IMR-90 (cell line): Measurements from ENCODE around the gene SGSM2. TPM values are rescaled to one million over a fixed set of nuclear protein-coding genes. Genes with fewer than 3 reads are reported as not detected.

Experiments
- ATAC-seq: fragments of 200-7000 bp; cut with Tn5 transposase; 2 replicates; pipeline ENCODE4 v1.9.1; 2020; ENCODE audit warnings: low read depth, mild to moderate bottlenecking, moderate library complexity
- BruUV-seq: library from RNA; stranded (reverse); fragments of 400-500 nt; replicated peaks from 2 replicates; lab custom pipeline; 2021; lab: Mats Ljungman, UMichigan
- CTCF ChIA-PET: fragments of 300-600 bp; formaldehyde crosslinking; extraction: SDS; loops from one replicate; lab custom pipeline; 2021; ENCODE audit warnings: antibody characterized with exemption; lab: Yijun Ruan, JAX
- POLR2A ChIA-PET: fragments of 300-600 bp; sonication (Branson Sonifier 250); formaldehyde crosslinking; loops from one replicate; lab custom pipeline; 2022; ENCODE audit warnings: antibody characterized with exemption; ENCODE audit not compliant: unreplicated experiment; lab: Charles Lee
- DNase-seq: peaks from one replicate; pipeline ENCODE4 v3.0.0; 2013
- H2AFZ ChIP-seq: replicated peaks from 2 replicates; pipeline ENCODE3; 2013; ENCODE audit warnings: low read length, mild to moderate bottlenecking; ENCODE audit not compliant: poor library complexity
- H2AK5ac ChIP-seq: 2 replicates; pipeline ENCODE4 v1.6.1; 2013; ENCODE audit warnings: low read depth, low read length, inconsistent platforms
- H2AK9ac ChIP-seq: replicated peaks from 2 replicates; pipeline ENCODE3; 2013; ENCODE audit warnings: mild to moderate bottlenecking, low read depth, low read length, moderate library complexity; ENCODE audit not compliant: poor library complexity
- H2BK120ac ChIP-seq: 2 replicates; pipeline ENCODE4 v1.6.1; 2013; ENCODE audit warnings: low read depth, low read length, inconsistent platforms
- H2BK15ac ChIP-seq: 3 replicates; pipeline ENCODE4 v1.6.1; 2013; ENCODE audit warnings: low read depth, low read length, inconsistent platforms
- H2BK20ac ChIP-seq: 2 replicates; pipeline ENCODE4 v1.6.1; 2013; ENCODE audit warnings: low read depth, mild to moderate bottlenecking, inconsistent platforms, low read length, moderate library complexity
- H2BK5ac ChIP-seq: 2 replicates; pipeline ENCODE4 v1.6.1; 2013; ENCODE audit warnings: mild to moderate bottlenecking, low read depth, low read length, inconsistent platforms; ENCODE audit not compliant: poor library complexity, severe bottlenecking
- H3K14ac ChIP-seq: replicated peaks from 2 replicates; pipeline ENCODE4 v1.6.1; 2013; ENCODE audit warnings: low read depth, low read length, inconsistent platforms
- H3K18ac ChIP-seq: 2 replicates; pipeline ENCODE4 v1.6.1; 2013; ENCODE audit warnings: low read depth, low read length, control low read depth
- H3K23ac ChIP-seq: 2 replicates; pipeline ENCODE4 v1.6.1; 2013; ENCODE audit warnings: low read depth, low read length, inconsistent platforms
- H3K27ac ChIP-seq: 2 replicates; pipeline ENCODE4 v1.5.1; 2013; ENCODE audit warnings: mild to moderate bottlenecking, control low read depth, low read length; ENCODE audit not compliant: insufficient read depth
- H3K27me3 ChIP-seq: 2 replicates; pipeline ENCODE4 v1.6.1; 2013; ENCODE audit warnings: low read length; ENCODE audit not compliant: control insufficient read depth, insufficient read depth
- H3K36me3 ChIP-seq: 2 replicates; pipeline ENCODE4 v1.6.1; 2013; ENCODE audit warnings: low read length, mixed read lengths; ENCODE audit not compliant: control insufficient read depth, insufficient read depth
- H3K4ac ChIP-seq: 2 replicates; pipeline ENCODE4 v1.6.1; 2013; ENCODE audit warnings: low read depth, low read length, inconsistent platforms
- H3K4me1 ChIP-seq: 2 replicates; pipeline ENCODE4 v1.6.1; 2013; ENCODE audit warnings: low read length, mixed read lengths; ENCODE audit not compliant: control insufficient read depth, insufficient read depth
- H3K4me2 ChIP-seq: 2 replicates; pipeline ENCODE4 v1.6.1; 2013; ENCODE audit warnings: low read depth, mild to moderate bottlenecking, control low read depth, low read length, moderate library complexity
- H3K4me3 ChIP-seq: 2 replicates; pipeline ENCODE4 v1.5.1; 2013; ENCODE audit warnings: low read depth, mild to moderate bottlenecking, control low read depth, low read length, moderate library complexity; ENCODE audit not compliant: insufficient read depth
- H3K56ac ChIP-seq: 2 replicates; pipeline ENCODE4 v1.6.1; 2013; ENCODE audit warnings: low read length, inconsistent platforms; ENCODE audit not compliant: insufficient read depth; ENCODE audit errors: extremely low read depth
- H3K79me1 ChIP-seq, 2 experiments: 2 replicates each; pipeline ENCODE4 v1.6.1; 2013; ENCODE audit warnings: low read length in 2 of 2, inconsistent platforms in 1 of 2, low read depth in 1 of 2
- H3K9ac ChIP-seq: 2 replicates; pipeline ENCODE4 v1.6.1; 2013; ENCODE audit warnings: low read depth, low read length, control low read depth
- H3K9me1 ChIP-seq: 2 replicates; pipeline ENCODE4 v1.6.1; 2013; ENCODE audit warnings: low read length, inconsistent platforms; ENCODE audit not compliant: insufficient read depth
- H3K9me3 ChIP-seq: 2 replicates; pipeline ENCODE4 v1.6.1; 2013; ENCODE audit warnings: low read length; ENCODE audit not compliant: control insufficient read depth, insufficient read depth
- H4K20me1 ChIP-seq: 2 replicates; pipeline ENCODE4 v1.6.1; 2013; ENCODE audit warnings: low read length, inconsistent platforms; ENCODE audit not compliant: insufficient read depth
- H4K5ac ChIP-seq: 2 replicates; pipeline ENCODE4 v1.6.1; 2013; ENCODE audit warnings: mild to moderate bottlenecking, low read depth, low read length, control low read depth
- H4K8ac ChIP-seq, 2 experiments: 2 replicates each; pipeline ENCODE4 v1.6.1; 2013; ENCODE audit warnings: low read depth in 2 of 2, low read length in 2 of 2, control low read depth in 1 of 2, inconsistent platforms in 1 of 2
- H4K91ac ChIP-seq: 2 replicates; pipeline ENCODE4 v1.6.1; 2013; ENCODE audit warnings: low read depth, low read length, inconsistent platforms; ENCODE audit not compliant: insufficient read depth
- BHLHE40 ChIP-seq: fragments of 150-350 bp; IDR thresholded peaks from 2 replicates; pipeline ENCODE4 v1.6.1; 2016; ENCODE audit warnings: mild to moderate bottlenecking, low read depth, low read length
- CEBPB ChIP-seq: IDR thresholded peaks from 2 replicates; pipeline ENCODE4 v1.6.1; 2012; ENCODE audit warnings: low read depth, low read length, improper control_type of control experiment
- CHD1 ChIP-seq: IDR thresholded peaks from 2 replicates; pipeline ENCODE4 v1.6.1; 2012; ENCODE audit warnings: low read depth, low read length, improper control_type of control experiment
- CTCF ChIP-seq: conservative IDR thresholded peaks from 2 replicates; pipeline ENCODE4 v1.5.1; 2012; ENCODE audit warnings: mild to moderate bottlenecking, low read depth, low read length, improper control_type of control experiment
- ELK1 ChIP-seq: fragments of 150-350 bp; IDR thresholded peaks from 2 replicates; pipeline ENCODE4 v1.6.1; 2016; ENCODE audit warnings: low read depth, mild to moderate bottlenecking, low read length, moderate library complexity, borderline replicate concordance
- FOS ChIP-seq: fragments of 150-350 bp; IDR thresholded peaks from 2 replicates; pipeline ENCODE4 v1.6.1; 2016; ENCODE audit warnings: low read depth, low read length
- MAFK ChIP-seq: IDR thresholded peaks from 2 replicates; pipeline ENCODE4 v1.6.1; 2012; ENCODE audit warnings: low read depth, low read length, improper control_type of control experiment
- MAZ ChIP-seq: IDR thresholded peaks from 2 replicates; pipeline ENCODE4 v1.6.1; 2012; ENCODE audit warnings: low read depth, mild to moderate bottlenecking, low read length, improper control_type of control experiment, moderate library complexity, borderline replicate concordance
- MXI1 ChIP-seq: IDR thresholded peaks from 2 replicates; pipeline ENCODE4 v1.6.1; 2012; ENCODE audit warnings: low read depth, mild to moderate bottlenecking, low read length, moderate library complexity, borderline replicate concordance
- NFE2L2 ChIP-seq: fragments of 150-350 bp; IDR thresholded peaks from 2 replicates; pipeline ENCODE4 v1.6.1; 2016; ENCODE audit warnings: low read depth, mild to moderate bottlenecking, low read length
- POLR2A ChIP-seq: IDR thresholded peaks from 2 replicates; pipeline ENCODE4 v1.6.1; 2012; ENCODE audit warnings: mild to moderate bottlenecking, low read depth, low read length
- RAD21 ChIP-seq: IDR thresholded peaks from 2 replicates; pipeline ENCODE4 v1.6.1; 2012; ENCODE audit warnings: low read length, improper control_type of control experiment
- RCOR1 ChIP-seq: IDR thresholded peaks from 2 replicates; pipeline ENCODE4 v1.6.1; 2012; ENCODE audit warnings: mild to moderate bottlenecking, low read length, improper control_type of control experiment; ENCODE audit not compliant: insufficient replicate concordance
- RFX5 ChIP-seq: IDR thresholded peaks from 2 replicates; pipeline ENCODE4 v1.8.0; 2012; ENCODE audit warnings: low read depth, mild to moderate bottlenecking, low read length, moderate library complexity
- SMC3 ChIP-seq: fragments of 150-350 bp; IDR thresholded peaks from 2 replicates; pipeline ENCODE4 v1.6.1; 2016; ENCODE audit warnings: low read depth, mild to moderate bottlenecking, antibody characterized with exemption, low read length, moderate library complexity
- USF2 ChIP-seq: fragments of 150-350 bp; IDR thresholded peaks from 2 replicates; pipeline ENCODE4 v1.6.1; 2017; ENCODE audit warnings: mild to moderate bottlenecking, antibody characterized with exemption, low read length, low read depth
- WGBS, 2 experiments: methylation state at CpG; one replicate each; pipeline versions ENCODE4 v1.1.5 to v1.1.7; 2013; ENCODE audit warnings: missing lambda C conversion rate in 2 of 2; ENCODE audit not compliant: insufficient read length in 1 of 2; ENCODE audit errors: extremely low coverage in 2 of 2; 5-methylcytosine and 5-hydroxymethylcytosine counted together
- dilution Hi-C: fragments of 300-500 bp; cut with HindIII; formaldehyde crosslinking; loops from one replicate; pipeline ENCODE4 v1.14.3; 2018; ENCODE audit warnings: low sequenced_read_pairs; ENCODE audit not compliant: unreplicated experiment
- in situ Hi-C: fragments of 300-500 bp; cut with MboI; formaldehyde crosslinking; loops from 3 replicates; pipeline ENCODE4 v1.14.3; 2019; ENCODE audit warnings: low sequenced_read_pairs, inconsistent platforms, mixed read lengths
- intact Hi-C: fragments of 100-400 bp; cut with micrococcal nuclease; formaldehyde crosslinking; loops from 2 replicates; pipeline ENCODE4 v1.10.0; 2022
- polyA plus RNA-seq, 3 experiments: library from polyadenylated mRNA; depleted of rRNA; stranded (reverse); fragments of >200 nt; gene quantifications; 2 replicates each; pipeline ENCODE4 v1.2.3, GENCODE V29; 2012; ENCODE audit warnings: low replicate concordance in 1 of 3
- total RNA-seq: library from RNA; depleted of rRNA; stranded (reverse); fragments of >200 nt; gene quantifications from 2 replicates; pipeline ENCODE4 v1.2.3, GENCODE V29; 2012

Gene SGSM2
- total and polyA plus RNA-seq, 2 of the 4 experiments (the other 2 are of a cell fraction), result 13.6 to 81.2 TPM

GRCh38 chr17:2415081-2415480, 77.8 kb downstream of the SGSM2 start:
- intact Hi-C loops (no loop called here), dilution Hi-C loops (no loop called here), in situ Hi-C loops (no loop called here)
- H3K23ac ChIP-seq, result no peak overlapping the region
- H4K8ac ChIP-seq, result no peak overlapping the region
- no peak overlapping the region for H4K5ac ChIP-seq
- no peak for TF ChIP-seq CHD1
- no peak for TF ChIP-seq FOS
- TF ChIP-seq SMC3, result no peak
- no peak for TF ChIP-seq USF2
- no peak for TF ChIP-seq BHLHE40
- TF ChIP-seq RFX5, result no peak
- TF ChIP-seq ELK1, result no peak
- TF ChIP-seq MXI1, result no peak
- TF ChIP-seq MAZ, result no peak
- no peak for TF ChIP-seq CEBPB
- TF ChIP-seq RAD21, result no peak
- no peak for TF ChIP-seq NFE2L2
- no peak for TF ChIP-seq MAFK
- TF ChIP-seq CTCF, result no peak
- no peak for TF ChIP-seq POLR2A
- TF ChIP-seq RCOR1, result no peak
- no peak overlapping the region for H3K14ac ChIP-seq
- no peak overlapping the region for H3K18ac ChIP-seq
- ATAC-seq (no peak), DNase-seq (no peak)
- H3K9me3 ChIP-seq, result no peaks in the 10 kb centered on the region
- no peak overlapping the region for H3K4me2 ChIP-seq
- H2BK120ac ChIP-seq, result no peak overlapping the region
- no peak overlapping the region for H2BK5ac ChIP-seq
- no peak overlapping the region for H3K27ac ChIP-seq
- H3K9ac ChIP-seq, result no peak overlapping the region
- H4K20me1 ChIP-seq, result no peaks in the 10 kb centered on the region
- no peak overlapping the region for H2BK20ac ChIP-seq
- H3K4me3 ChIP-seq, result no peak overlapping the region
- H3K56ac ChIP-seq, result no peak overlapping the region
- peak overlapping the region; percentile 9 for H2AK9ac ChIP-seq
- H3K79me1 ChIP-seq, result peaks cover 4 to 28% of the 10 kb centered on the region in 2 experiments; a peak in 3 of 4 replicates
- H4K91ac ChIP-seq, result no peak overlapping the region
- CTCF ChIA-PET, result interaction anchor here (1.3 to 4.9 kb wide), 6 partner anchors 8 to 358 kb away, joined by 3 to 64 read pairs (median 8); no protein-coding TSS in a partner anchor
- H2AFZ ChIP-seq, result no peak overlapping the region
- no peak overlapping the region for H3K4ac ChIP-seq
- H3K36me3 ChIP-seq, result peaks cover 13% of the 10 kb centered on the region
- peaks cover 19% of the 10 kb centered on the region for H3K4me1 ChIP-seq
- no peaks in the 10 kb centered on the region; the same call in 1 of the 2 replicates for H3K9me1 ChIP-seq
- no peak overlapping the region for H2BK15ac ChIP-seq
- no peaks in the 10 kb centered on the region for H3K27me3 ChIP-seq
- WGBS, 2 experiments, result 82% methylated on average over 2 of the region's 9 CpGs; no CpG with 5 or more reads in 1 of the 2 experiments
- POLR2A ChIA-PET, result no interaction called here
- BruUV-seq, result no TSS peak
- no peak overlapping the region for H2AK5ac ChIP-seq
